Body of pancreas (tissue), 4 donors: ENCODE measurements around the gene NPBWR2. TPM values are rescaled to one million over a fixed set of nuclear protein-coding genes. Genes with fewer than 3 reads are reported as not detected.

Experiments used
- ATAC-seq: fragments of 150-250 bp; one replicate; pipeline ENCODE4 v1.9.1; 2016
- DNase-seq, 4 donors: peaks; one replicate each; pipeline ENCODE4 v3.0.0-alpha.2; 2019
- H3K27ac ChIP-seq, 4 donors: fragments of 200-600 bp; sonication (generic); 1 replicate in 3 of 4; 2 replicates in 1 of 4; pipeline versions ENCODE4 v1.5.1 to v1.6.1; 2016 to 2019; ENCODE audit warnings: mild to moderate bottlenecking in 1 of 4, mixed read lengths in 1 of 4, moderate library complexity in 1 of 4
- H3K27me3 ChIP-seq, 2 donors: fragments of 200-600 bp; sonication (generic); one replicate each; pipeline ENCODE4 v1.6.0; 2016; ENCODE audit warnings: mild to moderate bottlenecking in 1 of 2
- H3K36me3 ChIP-seq, 2 donors: fragments of 200-600 bp; sonication (generic); replicated peaks in 1 of 2; 2 replicates each; pipeline ENCODE4 v1.5.1; 2016; ENCODE audit warnings: low read depth in 2 of 2; ENCODE audit not compliant: insufficient read depth in 1 of 2
- H3K4me1 ChIP-seq: fragments of 200-600 bp; sonication (generic); one replicate; pipeline ENCODE4 v1.6.0; 2016
- H3K4me3 ChIP-seq, 2 donors: fragments of 200-600 bp; sonication (generic); 1 replicate in 1 of 2; 2 replicates in 1 of 2; pipeline ENCODE4 v1.5.1; 2016 to 2019
- H3K9me3 ChIP-seq, 3 donors: fragments of 200-600 bp; sonication (generic); 1 replicate in 2 of 3; 2 replicates in 1 of 3; pipeline ENCODE4 v1.5.1; 2016
- POLR2A ChIP-seq, 3 donors: fragments of 450-650 bp; IDR thresholded peaks; one replicate each; pipeline ENCODE4 v1.6.1; 2016; ENCODE audit warnings: antibody characterized with exemption in 3 of 3, mild to moderate bottlenecking in 2 of 3
- WGBS, 2 donors: methylation state at CpG; one replicate each; pipeline ENCODE4 v1.1.5; 2017; 5-methylcytosine and 5-hydroxymethylcytosine counted together
- intact Hi-C: fragments of 100-400 bp; cut with DNase I; formaldehyde crosslinking; loops from one replicate; pipeline ENCODE4 v1.15.1; 2023
- total RNA-seq, 2 donors: library from RNA; depleted of rRNA; stranded (reverse); fragments of >200 nt; gene quantifications; one replicate each; pipeline ENCODE4 v1.1.0, GENCODE V29; 2016
- TF ChIP-seq, protein P1 (sequence below), 7 experiments: fragments of 450-650 bp in 4 of 7; fragments of 200-600 bp in 3 of 7; sonication (generic) in 3 of 7; IDR thresholded peaks; one replicate each; pipeline ENCODE4 v1.5.1; 2016 to 2019; ENCODE audit warnings: antibody characterized with exemption in 7 of 7

Gene NPBWR2
- total RNA-seq, 2 donors from 2014 or later: not detected

DNA sequence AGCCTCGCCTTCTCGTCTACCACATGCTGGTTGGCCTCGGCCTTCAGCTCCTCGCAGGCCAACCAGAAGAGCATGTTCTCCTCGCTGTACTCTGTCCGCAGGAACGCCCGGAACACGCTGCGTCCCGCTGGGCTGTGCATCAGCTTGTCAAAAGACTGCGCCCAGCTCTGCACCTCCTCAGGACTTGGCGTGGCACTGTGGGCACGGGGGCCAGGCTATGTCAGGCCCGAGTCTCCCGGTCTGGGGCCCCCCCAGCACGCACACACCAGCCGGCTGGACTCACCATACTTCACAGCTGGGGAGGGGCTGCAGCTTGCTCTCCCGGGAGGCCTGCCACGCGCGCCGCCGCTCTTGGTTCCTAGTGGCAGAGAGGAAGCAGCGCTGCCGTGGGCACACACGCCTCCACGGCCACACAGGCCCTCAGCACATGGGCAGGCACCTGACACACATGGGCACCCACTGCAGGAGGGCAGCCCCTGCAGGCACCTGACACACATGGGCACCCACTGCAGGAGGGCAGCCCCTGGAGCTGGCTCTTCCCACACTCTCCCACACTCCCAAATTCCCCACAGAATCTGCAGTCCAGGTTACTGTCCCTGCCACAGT, 33.1 kb downstream of the NPBWR2 start:
- Histone ChIP-seq H3K27me3 (no peaks in the 10 kb centered on the region), H3K4me1 (peaks cover 14% of the 10 kb centered on the region), H3K36me3 (no peaks in the 10 kb centered on the region), H3K4me3 (no peak overlapping the region), H3K27ac (no peak overlapping the region), H3K9me3 (no peaks in the 10 kb centered on the region)
- no peak for DNase-seq
- 91 to 93% methylated on average over 13 to 28 of the region's 28 CpGs for WGBS, 2 donors
- TF ChIP-seq, protein P1, sequence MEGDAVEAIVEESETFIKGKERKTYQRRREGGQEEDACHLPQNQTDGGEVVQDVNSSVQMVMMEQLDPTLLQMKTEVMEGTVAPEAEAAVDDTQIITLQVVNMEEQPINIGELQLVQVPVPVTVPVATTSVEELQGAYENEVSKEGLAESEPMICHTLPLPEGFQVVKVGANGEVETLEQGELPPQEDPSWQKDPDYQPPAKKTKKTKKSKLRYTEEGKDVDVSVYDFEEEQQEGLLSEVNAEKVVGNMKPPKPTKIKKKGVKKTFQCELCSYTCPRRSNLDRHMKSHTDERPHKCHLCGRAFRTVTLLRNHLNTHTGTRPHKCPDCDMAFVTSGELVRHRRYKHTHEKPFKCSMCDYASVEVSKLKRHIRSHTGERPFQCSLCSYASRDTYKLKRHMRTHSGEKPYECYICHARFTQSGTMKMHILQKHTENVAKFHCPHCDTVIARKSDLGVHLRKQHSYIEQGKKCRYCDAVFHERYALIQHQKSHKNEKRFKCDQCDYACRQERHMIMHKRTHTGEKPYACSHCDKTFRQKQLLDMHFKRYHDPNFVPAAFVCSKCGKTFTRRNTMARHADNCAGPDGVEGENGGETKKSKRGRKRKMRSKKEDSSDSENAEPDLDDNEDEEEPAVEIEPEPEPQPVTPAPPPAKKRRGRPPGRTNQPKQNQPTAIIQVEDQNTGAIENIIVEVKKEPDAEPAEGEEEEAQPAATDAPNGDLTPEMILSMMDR (IDR thresholded peaks at IDR 0.05): no peak
- no peak for TF ChIP-seq POLR2A (IDR thresholded peaks at IDR 0.05)
- intact Hi-C loops: no loop called here
- no peak for ATAC-seq

DNA sequence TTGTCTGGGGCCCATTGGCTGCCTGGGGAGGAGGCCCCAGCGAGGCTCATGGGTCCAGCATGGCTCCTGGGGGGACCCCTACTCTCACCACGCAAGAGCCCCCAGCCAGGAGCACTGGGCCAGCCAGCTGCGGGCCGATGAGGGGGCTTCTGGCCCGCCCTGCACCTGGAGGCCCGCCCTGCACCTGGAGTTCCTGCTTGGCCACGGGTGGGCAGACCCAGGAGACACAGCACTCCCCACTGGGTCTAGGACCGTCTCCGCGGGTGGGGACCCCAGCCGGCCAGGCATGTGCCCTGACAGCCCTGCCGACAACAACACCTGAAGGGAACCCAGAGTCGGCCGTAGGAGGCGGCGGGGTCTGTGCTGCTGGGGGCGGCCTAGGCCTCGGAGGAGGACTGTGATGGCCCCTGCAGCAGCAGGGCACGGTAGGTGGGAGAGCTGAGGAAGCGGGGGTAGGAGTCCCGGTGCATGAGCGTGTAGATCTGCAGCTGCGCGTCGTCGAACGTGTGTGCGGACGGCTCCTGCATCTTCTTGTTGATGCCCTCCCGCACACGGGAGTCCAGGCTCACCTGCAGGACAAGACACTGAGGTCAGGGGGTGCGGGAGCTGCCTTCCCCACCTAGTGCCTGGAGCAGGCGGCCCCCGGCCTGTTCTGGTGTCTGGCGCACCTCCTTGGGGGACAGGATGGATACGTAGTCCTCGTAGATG, 33.7 kb downstream of the NPBWR2 start:
- Histone ChIP-seq H3K4me1 (peaks cover 7% of the 10 kb centered on the region), H3K27me3 (no peaks in the 10 kb centered on the region), H3K9me3 (no peaks in the 10 kb centered on the region), H3K4me3 (no peak overlapping the region), H3K36me3 (no peaks in the 10 kb centered on the region), H3K27ac (no peak overlapping the region)
- TF ChIP-seq, protein P1 (IDR thresholded peaks at IDR 0.05): no peak
- TF ChIP-seq POLR2A (IDR thresholded peaks at IDR 0.05): no peak
- DNase-seq (no peak), ATAC-seq (no peak)
- intact Hi-C loops: no loop called here
- 91 to 92% methylated on average over 30 to 31 of the region's 37 CpGs for WGBS, 2 donors

DNA sequence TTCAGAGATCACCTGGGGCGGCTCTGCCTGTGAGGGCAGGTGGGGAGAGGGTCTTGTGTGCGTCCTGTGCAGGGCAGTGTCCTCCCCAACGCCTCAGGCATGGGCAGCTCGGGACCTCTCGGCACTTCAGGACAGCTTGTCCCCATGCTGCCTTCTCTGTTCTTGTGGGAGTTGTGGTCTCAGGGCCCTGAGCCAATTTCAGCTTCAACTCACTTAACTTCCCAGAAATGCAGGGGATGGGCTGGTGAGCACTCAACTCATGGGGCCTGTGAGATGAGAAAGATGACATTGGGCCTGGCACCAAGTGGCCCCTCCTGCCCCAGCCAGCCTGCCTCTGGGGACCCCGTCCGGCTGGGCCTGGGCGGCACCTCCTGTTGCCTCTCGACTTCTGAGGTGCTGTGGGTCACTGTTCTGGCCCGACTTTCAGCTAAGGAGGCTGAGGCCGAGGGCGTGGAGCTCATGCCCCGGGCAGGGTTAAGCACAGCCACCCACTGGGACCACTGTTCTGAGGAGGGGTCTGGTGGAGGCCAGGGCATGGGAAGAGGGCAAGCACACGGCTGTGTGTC, 34.8 kb downstream of the NPBWR2 start:
- no peak overlapping the region for H3K27ac ChIP-seq

DNA sequence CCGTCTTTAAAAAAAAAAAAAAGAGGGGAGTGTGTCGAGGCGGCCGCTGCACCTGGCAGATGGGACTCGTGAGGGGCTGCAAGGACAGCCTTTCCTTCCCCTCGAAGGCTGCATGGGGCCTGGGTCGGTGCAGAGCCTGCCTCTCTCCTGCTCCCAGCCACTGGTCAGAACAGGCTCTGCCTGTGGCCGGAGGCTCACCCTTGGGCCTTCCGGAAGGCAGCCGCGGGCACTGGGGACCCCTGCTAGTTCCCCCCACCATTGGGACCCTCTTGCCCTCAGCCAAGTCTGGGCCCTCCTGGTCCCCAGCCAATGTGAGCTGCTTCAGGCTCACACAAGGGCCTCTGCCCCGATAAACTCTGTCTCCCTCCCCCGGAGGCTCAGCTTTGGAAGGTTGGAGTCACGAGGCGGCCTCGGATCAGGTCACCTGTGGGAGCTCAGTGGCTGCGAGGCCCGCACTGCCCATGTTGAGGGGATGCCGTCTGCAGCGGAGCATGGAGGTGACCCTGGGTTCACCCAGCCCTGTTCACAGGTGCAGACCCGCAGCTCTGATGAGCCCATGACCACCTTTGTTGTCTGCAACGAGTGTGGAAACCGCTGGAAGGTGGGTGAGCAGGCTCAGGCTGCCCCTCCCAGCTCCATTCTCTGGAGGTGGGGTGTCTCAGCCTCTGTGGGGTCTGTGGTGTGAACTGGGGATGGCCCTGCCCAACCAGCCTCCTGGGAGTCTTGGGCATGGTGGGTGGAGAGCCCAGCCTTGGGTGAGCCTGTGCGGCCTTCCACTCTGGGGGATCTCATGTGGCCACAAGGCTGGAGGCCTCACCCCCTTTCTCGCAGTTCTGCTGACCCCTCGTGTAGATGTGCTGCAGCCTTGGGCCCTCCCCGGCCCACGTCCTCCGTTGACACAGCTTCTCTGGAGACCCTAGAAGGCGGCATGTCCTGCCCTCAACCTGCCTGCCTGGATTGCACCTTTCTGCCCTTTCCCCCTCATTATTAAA, 35.7 kb downstream of the NPBWR2 start:
- DNase-seq: no peak
- TF ChIP-seq, protein P1 (IDR thresholded peaks at IDR 0.05): no peak
- no peak for TF ChIP-seq POLR2A (IDR thresholded peaks at IDR 0.05)
- intact Hi-C loops: no loop called here
- Histone ChIP-seq H3K27ac (no peak overlapping the region), H3K27me3 (no peaks in the 10 kb centered on the region), H3K4me1 (no peaks in the 10 kb centered on the region), H3K36me3 (no peaks in the 10 kb centered on the region), H3K4me3 (no peak overlapping the region), H3K9me3 (no peaks in the 10 kb centered on the region)
- no peak for ATAC-seq
- 83% methylated on average over 12 to 29 of the region's 30 CpGs for WGBS, 2 donors

More for the DNA sequence above, 34.8 kb downstream of the NPBWR2 start:
- Histone ChIP-seq H3K9me3 (no peaks in the 10 kb centered on the region), H3K4me1 (no peaks in the 10 kb centered on the region), H3K36me3 (no peaks in the 10 kb centered on the region), H3K4me3 (no peak overlapping the region), H3K27me3 (no peaks in the 10 kb centered on the region)
- intact Hi-C loops: no loop called here
- TF ChIP-seq, protein P1 (IDR thresholded peaks at IDR 0.05): no peak
- no peak for TF ChIP-seq POLR2A (IDR thresholded peaks at IDR 0.05)
- ATAC-seq (no peak), DNase-seq (no peak)
- 57 to 84% methylated on average over 1 to 14 of the region's 14 CpGs for WGBS, 2 donors
